ENCODE measurements around the gene SETDB2.
A peak's percentile ranks its signal among the peaks of the same experiment; 100 is the strongest.

Gene SETDB2, protein sequence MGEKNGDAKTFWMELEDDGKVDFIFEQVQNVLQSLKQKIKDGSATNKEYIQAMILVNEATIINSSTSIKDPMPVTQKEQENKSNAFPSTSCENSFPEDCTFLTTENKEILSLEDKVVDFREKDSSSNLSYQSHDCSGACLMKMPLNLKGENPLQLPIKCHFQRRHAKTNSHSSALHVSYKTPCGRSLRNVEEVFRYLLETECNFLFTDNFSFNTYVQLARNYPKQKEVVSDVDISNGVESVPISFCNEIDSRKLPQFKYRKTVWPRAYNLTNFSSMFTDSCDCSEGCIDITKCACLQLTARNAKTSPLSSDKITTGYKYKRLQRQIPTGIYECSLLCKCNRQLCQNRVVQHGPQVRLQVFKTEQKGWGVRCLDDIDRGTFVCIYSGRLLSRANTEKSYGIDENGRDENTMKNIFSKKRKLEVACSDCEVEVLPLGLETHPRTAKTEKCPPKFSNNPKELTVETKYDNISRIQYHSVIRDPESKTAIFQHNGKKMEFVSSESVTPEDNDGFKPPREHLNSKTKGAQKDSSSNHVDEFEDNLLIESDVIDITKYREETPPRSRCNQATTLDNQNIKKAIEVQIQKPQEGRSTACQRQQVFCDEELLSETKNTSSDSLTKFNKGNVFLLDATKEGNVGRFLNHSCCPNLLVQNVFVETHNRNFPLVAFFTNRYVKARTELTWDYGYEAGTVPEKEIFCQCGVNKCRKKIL

GRCh38 chr13:49443704-49444523, at the start of gene SETDB2, which contains the start of gene CAB39L:
Gene SETDB2, plus strand, starts transcription at chr13:49444274. Its CDS starts 7,620 bp downstream, at chr13:49451894.
Gene CAB39L, minus strand, starts transcription at chr13:49444064. Its CDS starts 61,154 bp downstream, at chr13:49382910.
- FAIRE-seq, result peak; percentile 100
- DNase-seq (ENCODE audit: insufficient read length, low spot score), result peak; percentile 62

DNA sequence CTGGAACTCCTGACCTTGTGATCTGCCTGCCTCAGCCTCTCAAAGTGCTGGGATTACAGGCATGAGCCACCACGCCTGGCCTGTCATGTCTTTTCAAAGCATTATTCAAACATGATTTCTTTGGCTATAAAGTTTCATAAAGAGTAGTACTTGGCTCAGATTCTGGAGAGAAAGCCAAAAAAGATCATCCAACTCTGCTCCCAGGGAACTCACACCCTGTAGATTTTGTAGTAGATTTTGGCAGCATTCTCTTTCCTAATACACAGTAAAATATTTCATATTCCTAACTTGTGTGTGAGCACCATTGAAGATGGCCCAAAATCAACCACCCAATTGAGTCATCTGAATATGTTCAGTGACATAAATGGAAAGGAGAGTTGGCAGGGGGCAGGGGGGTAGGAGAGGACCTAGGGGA, 48.6 kb upstream of the SETDB2 start:
- no peak for DNase-seq (ENCODE audit: insufficient read length, low spot score)

DNA sequence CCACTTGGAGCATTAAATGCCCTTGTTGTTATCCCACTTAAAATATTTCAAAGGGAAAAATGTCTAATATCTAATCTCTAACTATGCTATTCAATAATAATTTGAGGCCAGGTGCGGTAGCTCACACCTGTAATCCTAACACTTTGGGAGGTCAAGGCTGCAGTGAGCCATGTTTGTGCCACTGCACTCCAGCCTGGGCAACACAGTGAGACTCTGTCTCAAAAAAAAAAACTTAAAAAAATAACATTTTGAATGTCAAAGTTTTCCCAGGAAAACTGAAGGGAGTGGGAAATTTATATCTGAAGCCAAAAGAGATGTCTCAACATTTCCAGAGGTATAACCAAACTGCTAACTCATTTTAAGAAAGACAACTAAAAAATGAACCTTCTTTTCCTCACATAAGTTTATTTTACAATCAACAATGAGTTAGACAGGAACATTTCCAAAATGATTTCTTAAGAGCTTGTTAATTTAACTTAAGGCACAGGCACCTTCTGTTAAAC, 48.1 kb upstream of the SETDB2 start:
- DNase-seq (ENCODE audit: insufficient read length, low spot score) (no peak), FAIRE-seq (no peak)

More for the DNA sequence above, 48.6 kb upstream of the SETDB2 start:
- FAIRE-seq, result no peak

- no peak for FAIRE-seq
- no peak for DNase-seq (ENCODE audit: insufficient read length, low spot score)
These were observed 44.1 kb upstream of the SETDB2 start for GRCh38 chr13:49399801-49400472.

DNA sequence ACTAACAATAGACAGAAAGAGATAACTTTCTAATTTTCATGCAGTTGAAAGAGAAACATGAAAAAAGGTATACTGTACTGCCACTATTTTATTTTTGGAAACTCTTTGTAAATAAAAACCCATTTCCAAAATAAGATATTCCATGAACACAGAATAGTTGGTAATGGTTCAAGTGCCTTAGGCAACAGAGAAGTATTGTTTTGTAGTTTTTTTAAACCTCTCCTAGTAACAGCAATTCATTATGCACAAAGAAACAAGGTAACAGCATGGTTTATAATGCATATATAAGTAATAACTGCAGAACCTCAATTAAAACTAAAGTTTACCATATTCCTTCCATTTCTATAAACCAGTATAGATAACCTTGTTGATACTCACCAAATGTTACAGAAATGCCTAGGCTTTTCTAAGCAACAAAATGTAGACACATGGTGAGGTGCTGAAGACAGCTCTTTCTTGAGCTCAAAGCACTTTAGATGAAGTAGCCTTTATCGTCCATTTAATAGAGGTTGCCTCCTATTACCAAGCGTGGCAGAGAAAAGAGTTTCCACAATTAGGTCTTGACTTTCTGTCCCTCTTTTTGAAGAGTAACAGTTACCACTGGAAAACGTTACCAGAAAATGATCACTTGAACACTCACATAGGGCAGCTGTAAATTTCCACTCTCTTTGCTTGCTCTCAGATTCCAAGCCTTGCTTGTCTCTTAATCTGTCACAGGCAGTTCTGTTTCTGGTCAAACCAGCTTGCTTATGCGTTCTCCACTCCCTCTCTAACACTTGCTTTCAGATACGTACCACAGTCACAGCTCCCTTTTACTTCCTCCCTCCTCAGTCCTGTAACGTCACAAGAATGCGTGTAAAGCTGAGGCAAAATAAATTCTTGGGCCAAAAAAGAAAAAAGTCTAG, 43.1 kb upstream of the SETDB2 start:
- FAIRE-seq (peak; percentile 21), DNase-seq (ENCODE audit: insufficient read length, low spot score) (no peak)

- DNase-seq (ENCODE audit: insufficient read length, low spot score) (no peak), FAIRE-seq (no peak)
These were observed 39.9 kb upstream of the SETDB2 start for GRCh38 chr13:49403996-49404702.

DNA sequence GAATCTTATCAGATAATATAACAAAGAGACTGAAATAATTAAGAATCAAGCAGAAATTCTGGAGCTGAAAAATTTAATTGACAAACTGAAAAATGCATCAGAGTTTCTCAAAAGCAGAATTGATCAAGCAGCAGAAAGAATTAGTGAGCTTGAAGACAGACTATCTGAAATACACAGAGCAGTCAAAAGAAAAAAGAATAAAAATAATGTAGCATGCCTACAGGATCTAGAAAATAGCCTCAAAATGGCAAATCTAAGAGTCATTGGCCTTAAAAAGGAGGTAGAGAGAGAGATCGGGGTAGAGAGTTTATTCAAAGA, 39.4 kb upstream of the SETDB2 start:
- DNase-seq (ENCODE audit: insufficient read length, low spot score) (no peak), FAIRE-seq (no peak)

- FAIRE-seq (no peak), DNase-seq (ENCODE audit: insufficient read length, low spot score) (no peak)
These were observed 37.0 kb upstream of the SETDB2 start for GRCh38 chr13:49407068-49407467.

- no peak for FAIRE-seq
- DNase-seq (ENCODE audit: insufficient read length, low spot score), result no peak
These were observed 36.1 kb upstream of the SETDB2 start for GRCh38 chr13:49407936-49408335.

DNA sequence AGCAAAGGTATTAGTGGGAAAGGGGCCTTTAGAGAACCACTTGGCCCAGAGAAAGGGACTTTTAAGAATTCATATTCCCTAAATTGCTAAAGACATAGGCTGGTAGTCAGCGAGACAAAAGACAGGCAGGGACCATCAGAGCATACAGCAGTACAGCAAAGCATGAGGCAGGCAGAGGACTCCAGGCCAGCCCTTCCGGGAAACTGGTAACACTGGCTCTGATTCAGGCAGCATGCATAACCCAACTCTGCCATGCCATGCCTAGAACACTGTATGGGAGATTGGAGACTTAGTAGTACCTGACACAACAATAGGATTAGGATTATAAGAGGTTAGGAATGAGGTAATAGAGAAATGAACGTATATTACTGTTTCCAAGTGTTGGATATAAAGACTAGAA, 35.1 kb upstream of the SETDB2 start:
- DNase-seq (ENCODE audit: insufficient read length, low spot score), result no peak
- no peak for FAIRE-seq

GRCh38 chr13:49410006-49410405, 34.1 kb upstream of the SETDB2 start:
- DNase-seq (ENCODE audit: insufficient read length, low spot score) (no peak), FAIRE-seq (no peak)

GRCh38 chr13:49410477-49410876, 33.6 kb upstream of the SETDB2 start:
- FAIRE-seq (no peak), DNase-seq (ENCODE audit: insufficient read length, low spot score) (no peak)

DNA sequence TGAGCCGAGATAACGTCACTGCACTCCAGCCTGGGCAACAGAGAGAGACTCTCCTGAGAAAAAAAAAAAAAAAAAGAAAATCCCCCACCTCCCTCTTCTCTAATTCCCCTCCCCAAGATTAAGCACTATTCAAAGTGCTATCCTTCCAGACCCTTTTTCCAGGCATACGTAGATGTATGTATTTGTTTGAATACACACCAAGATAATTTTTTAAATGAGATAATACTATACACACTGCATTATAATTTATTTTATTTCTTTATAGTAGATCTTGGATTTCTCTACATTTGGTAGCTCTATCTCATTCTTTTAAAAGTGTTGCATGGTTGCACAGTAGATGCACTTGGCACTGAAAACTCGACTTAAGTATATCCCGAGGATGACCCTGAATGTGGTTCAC, 32.7 kb upstream of the SETDB2 start:
- FAIRE-seq, result no peak
- DNase-seq (ENCODE audit: insufficient read length, low spot score), result no peak

- DNase-seq (ENCODE audit: insufficient read length, low spot score) (no peak), FAIRE-seq (no peak)
These were observed 31.3 kb upstream of the SETDB2 start for GRCh38 chr13:49412749-49413148.

- DNase-seq (ENCODE audit: insufficient read length, low spot score), result no peak
- FAIRE-seq, result no peak
These were observed 26.9 kb upstream of the SETDB2 start for GRCh38 chr13:49417161-49417560.

- FAIRE-seq, result no peak
- DNase-seq (ENCODE audit: insufficient read length, low spot score), result no peak
These were observed 25.9 kb upstream of the SETDB2 start for GRCh38 chr13:49418206-49418605.

- no peak for DNase-seq (ENCODE audit: insufficient read length, low spot score)
- no peak for FAIRE-seq
These were observed 24.8 kb upstream of the SETDB2 start for GRCh38 chr13:49419276-49419675.

GRCh38 chr13:49421391-49421790, 22.7 kb upstream of the SETDB2 start:
- FAIRE-seq (peak; percentile 82), DNase-seq (ENCODE audit: insufficient read length, low spot score) (peak; percentile 28)

GRCh38 chr13:49424011-49424560, 20.0 kb upstream of the SETDB2 start:
- FAIRE-seq, result no peak
- DNase-seq (ENCODE audit: insufficient read length, low spot score), result no peak

All from GM19239 (cell line).